Measurements from ENCODE around the gene PPP1R3F. TPM values are rescaled to one million over a fixed set of nuclear protein-coding genes. Genes with fewer than 3 reads are reported as not detected.

PPP1R3F gene
- polyA plus RNA-seq, 1 donor from 2014 or later = 21.0 TPM

DNA sequence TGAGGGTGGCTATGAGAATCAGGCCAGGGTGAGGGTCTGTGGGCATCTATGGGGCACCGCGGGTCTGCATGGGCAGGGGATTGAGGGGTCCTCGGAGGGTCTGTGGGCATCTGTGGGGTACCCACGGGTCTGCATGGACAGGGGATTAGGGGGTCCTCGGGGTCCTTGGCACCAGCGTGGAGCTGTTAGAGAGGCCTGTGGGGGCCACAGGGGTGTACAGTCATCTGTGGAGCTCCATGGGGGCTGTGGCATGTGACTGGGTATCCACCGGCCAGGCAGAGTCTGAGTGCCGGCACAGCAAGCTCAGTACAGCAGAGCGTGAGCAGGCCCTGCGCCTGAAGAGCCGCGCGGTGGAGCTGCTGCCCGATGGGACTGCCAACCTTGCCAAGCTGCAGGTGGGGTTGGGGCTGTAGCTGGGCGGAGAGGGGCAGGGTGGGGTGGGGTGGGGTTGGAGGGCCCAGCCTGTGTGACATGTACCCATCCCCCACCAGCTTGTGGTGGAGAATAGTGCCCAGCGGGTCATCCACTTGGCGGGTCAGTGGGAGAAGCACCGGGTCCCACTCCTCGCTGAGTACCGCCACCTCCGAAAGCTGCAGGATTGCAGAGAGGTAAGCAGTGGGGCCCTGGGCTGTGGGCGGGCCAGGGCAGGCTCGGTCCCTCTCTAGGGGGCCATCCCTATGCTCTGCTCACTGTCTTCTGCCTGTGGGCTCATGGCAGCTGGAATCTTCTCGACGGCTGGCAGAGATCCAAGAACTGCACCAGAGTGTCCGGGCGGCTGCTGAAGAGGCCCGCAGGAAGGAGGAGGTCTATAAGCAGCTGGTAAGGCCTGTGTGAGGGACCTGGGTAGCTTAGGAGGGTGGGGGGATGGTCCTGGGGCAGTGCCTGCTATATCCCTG lies 21.4 kb upstream of the PPP1R3F start:
- Histone ChIP-seq H3K9me3 (ENCODE audit: low read length) (no peaks in the 10 kb centered on the region), H3K9me2 (ENCODE audit: insufficient read depth, low read length) (no peaks in the 10 kb centered on the region)

DNA sequence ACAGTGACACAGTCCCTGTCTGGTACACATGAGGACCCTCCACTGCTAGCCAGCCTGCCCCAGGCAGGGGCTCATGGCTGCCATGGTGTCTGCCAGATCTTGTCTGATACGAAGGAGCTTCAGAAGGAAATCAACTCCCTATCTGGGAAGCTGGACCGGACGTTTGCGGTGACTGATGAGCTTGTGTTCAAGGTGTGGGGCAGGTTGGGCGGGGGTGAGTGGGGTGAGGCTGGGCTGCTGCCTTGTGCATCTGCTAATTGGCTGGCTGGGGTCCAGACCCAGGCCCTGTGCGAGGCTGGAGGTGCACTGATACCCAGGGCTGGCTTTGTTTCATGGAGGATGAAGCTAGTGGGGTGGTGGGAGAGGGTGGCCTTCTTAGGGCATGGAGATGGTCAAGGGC lies 20.5 kb upstream of the PPP1R3F start:
- Histone ChIP-seq H3K27me3 (ENCODE audit: insufficient read depth, low read depth, low read length) (no peaks in the 10 kb centered on the region), H4K20me1 (ENCODE audit: insufficient read depth) (no peaks in the 10 kb centered on the region), H3K36me3 (ENCODE audit: insufficient read depth, low read length) (no peaks in the 10 kb centered on the region), H3K79me2 (replicated peaks; ENCODE audit: insufficient read depth, low read length) (no peaks in the 10 kb centered on the region), H3K4me3 (ENCODE audit: low read length) (no peak overlapping the region), H3K9ac (ENCODE audit: low read length) (no peak overlapping the region), H3K27ac (ENCODE audit: low read length) (no peak overlapping the region), H3K4me2 (ENCODE audit: low read length) (no peak overlapping the region), H3K9me3 (ENCODE audit: low read length) (no peaks in the 10 kb centered on the region), H3F3A (ENCODE audit: insufficient read depth, low read length, poor library complexity, severe bottlenecking) (no peaks in the 10 kb centered on the region), H3K9me2 (ENCODE audit: insufficient read depth, low read length) (no peaks in the 10 kb centered on the region), H2AFZ (ENCODE audit: low read depth, low read length) (no peak overlapping the region)
- TF ChIP-seq MXI1 (conservative IDR thresholded peaks at IDR 0.05; ENCODE audit: poor library complexity, severe bottlenecking) (no peak), TAF1 (IDR thresholded peaks at IDR 0.05; ENCODE audit: low read depth) (no peak), SMC3 (conservative IDR thresholded peaks at IDR 0.05; ENCODE audit: poor library complexity) (no peak)

More for the DNA sequence above, 21.4 kb upstream of the PPP1R3F start:
- no peaks in the 10 kb centered on the region for H3F3A ChIP-seq (ENCODE audit: insufficient read depth, low read length, poor library complexity, severe bottlenecking)
- no peaks in the 10 kb centered on the region for H3K79me2 ChIP-seq (replicated peaks; ENCODE audit: insufficient read depth, low read length)
- H3K9ac ChIP-seq (ENCODE audit: low read length) = no peak overlapping the region
- no peaks in the 10 kb centered on the region for H4K20me1 ChIP-seq (ENCODE audit: insufficient read depth)
- no peaks in the 10 kb centered on the region for H3K27me3 ChIP-seq (ENCODE audit: insufficient read depth, low read depth, low read length)
- no peak overlapping the region for H3K27ac ChIP-seq (ENCODE audit: low read length)
- H3K36me3 ChIP-seq (ENCODE audit: insufficient read depth, low read length) = no peaks in the 10 kb centered on the region
- H3K4me3 ChIP-seq (ENCODE audit: low read length) = no peak overlapping the region
- no peak overlapping the region for H2AFZ ChIP-seq (ENCODE audit: low read depth, low read length)
- no peak overlapping the region for H3K4me2 ChIP-seq (ENCODE audit: low read length)
- TF ChIP-seq POLR2AphosphoS5 (IDR thresholded peaks at IDR 0.05) (no peak), EP300 (conservative IDR thresholded peaks at IDR 0.05; ENCODE audit: poor library complexity, severe bottlenecking) (no peak), EZH2 (IDR thresholded peaks at IDR 0.05; ENCODE audit: borderline replicate concordance, insufficient read depth, low read length, poor library complexity, severe bottlenecking) (no peak), MXI1 (conservative IDR thresholded peaks at IDR 0.05; ENCODE audit: poor library complexity, severe bottlenecking) (no peak), RAD21 (conservative IDR thresholded peaks at IDR 0.05) (no peak), TAF1 (IDR thresholded peaks at IDR 0.05; ENCODE audit: low read depth) (no peak), SMC3 (conservative IDR thresholded peaks at IDR 0.05; ENCODE audit: poor library complexity) (no peak)
- TF ChIP-seq, protein P1, sequence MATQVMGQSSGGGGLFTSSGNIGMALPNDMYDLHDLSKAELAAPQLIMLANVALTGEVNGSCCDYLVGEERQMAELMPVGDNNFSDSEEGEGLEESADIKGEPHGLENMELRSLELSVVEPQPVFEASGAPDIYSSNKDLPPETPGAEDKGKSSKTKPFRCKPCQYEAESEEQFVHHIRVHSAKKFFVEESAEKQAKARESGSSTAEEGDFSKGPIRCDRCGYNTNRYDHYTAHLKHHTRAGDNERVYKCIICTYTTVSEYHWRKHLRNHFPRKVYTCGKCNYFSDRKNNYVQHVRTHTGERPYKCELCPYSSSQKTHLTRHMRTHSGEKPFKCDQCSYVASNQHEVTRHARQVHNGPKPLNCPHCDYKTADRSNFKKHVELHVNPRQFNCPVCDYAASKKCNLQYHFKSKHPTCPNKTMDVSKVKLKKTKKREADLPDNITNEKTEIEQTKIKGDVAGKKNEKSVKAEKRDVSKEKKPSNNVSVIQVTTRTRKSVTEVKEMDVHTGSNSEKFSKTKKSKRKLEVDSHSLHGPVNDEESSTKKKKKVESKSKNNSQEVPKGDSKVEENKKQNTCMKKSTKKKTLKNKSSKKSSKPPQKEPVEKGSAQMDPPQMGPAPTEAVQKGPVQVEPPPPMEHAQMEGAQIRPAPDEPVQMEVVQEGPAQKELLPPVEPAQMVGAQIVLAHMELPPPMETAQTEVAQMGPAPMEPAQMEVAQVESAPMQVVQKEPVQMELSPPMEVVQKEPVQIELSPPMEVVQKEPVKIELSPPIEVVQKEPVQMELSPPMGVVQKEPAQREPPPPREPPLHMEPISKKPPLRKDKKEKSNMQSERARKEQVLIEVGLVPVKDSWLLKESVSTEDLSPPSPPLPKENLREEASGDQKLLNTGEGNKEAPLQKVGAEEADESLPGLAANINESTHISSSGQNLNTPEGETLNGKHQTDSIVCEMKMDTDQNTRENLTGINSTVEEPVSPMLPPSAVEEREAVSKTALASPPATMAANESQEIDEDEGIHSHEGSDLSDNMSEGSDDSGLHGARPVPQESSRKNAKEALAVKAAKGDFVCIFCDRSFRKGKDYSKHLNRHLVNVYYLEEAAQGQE (IDR thresholded peaks at IDR 0.05; ENCODE audit: borderline replicate concordance) = no peak
- TF ChIP-seq, protein P2, sequence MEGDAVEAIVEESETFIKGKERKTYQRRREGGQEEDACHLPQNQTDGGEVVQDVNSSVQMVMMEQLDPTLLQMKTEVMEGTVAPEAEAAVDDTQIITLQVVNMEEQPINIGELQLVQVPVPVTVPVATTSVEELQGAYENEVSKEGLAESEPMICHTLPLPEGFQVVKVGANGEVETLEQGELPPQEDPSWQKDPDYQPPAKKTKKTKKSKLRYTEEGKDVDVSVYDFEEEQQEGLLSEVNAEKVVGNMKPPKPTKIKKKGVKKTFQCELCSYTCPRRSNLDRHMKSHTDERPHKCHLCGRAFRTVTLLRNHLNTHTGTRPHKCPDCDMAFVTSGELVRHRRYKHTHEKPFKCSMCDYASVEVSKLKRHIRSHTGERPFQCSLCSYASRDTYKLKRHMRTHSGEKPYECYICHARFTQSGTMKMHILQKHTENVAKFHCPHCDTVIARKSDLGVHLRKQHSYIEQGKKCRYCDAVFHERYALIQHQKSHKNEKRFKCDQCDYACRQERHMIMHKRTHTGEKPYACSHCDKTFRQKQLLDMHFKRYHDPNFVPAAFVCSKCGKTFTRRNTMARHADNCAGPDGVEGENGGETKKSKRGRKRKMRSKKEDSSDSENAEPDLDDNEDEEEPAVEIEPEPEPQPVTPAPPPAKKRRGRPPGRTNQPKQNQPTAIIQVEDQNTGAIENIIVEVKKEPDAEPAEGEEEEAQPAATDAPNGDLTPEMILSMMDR (IDR thresholded peaks at IDR 0.05; ENCODE audit: poor library complexity, severe bottlenecking) = no peak

All from neural cell (in vitro differentiated cells).